Measurements from ENCODE around the gene LRRC23. TPM values are rescaled to one million over a fixed set of nuclear protein-coding genes. Genes with fewer than 3 reads are reported as not detected.
"Not testable (repeated sequence)": the region's sequence is repeated elsewhere in the genome, so short reads cannot be mapped to it uniquely, and the experiment has no call there.

Gene LRRC23
- polyA plus RNA-seq, 1 of the 3 experiments (the other 2 are of a cell fraction) = 11.9 TPM

DNA sequence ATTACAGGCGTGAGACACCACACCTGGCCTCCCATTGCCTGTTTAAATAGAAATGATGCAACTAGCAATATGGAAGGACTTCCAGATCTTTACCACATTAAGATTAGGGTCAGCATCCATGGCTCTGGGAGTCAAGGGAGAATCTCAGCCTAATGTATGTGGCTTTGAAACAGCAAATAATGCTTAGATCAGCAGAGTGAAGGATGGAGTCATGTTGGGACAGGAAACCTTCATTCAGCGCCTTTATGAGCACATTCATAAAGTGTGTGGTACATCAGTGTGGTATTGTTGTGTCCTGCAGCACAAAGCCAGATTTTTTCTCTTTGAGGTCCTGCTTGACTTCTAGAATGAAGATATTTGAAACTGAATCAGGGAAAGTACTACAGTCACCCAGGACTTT lies 16.3 kb upstream of the LRRC23 start:
- H3K36me3 ChIP-seq (replicated peaks in 1 of 2; ENCODE audit: control insufficient read depth in 1 of 2, insufficient read depth in 2 of 2, low read length in 1 of 2) = peaks cover 2 to 5% of the 10 kb centered on the region in 2 experiments
- ChIA-PET POLR2A (no interaction called here), CTCF (no interaction called here)
- no peaks in the 10 kb centered on the region for H3K27me3 ChIP-seq (ENCODE audit: insufficient read depth)
- H3K4me2 ChIP-seq = no peak overlapping the region
- H3K9me2 ChIP-seq = no peaks in the 10 kb centered on the region
- H3K9ac ChIP-seq = no peak overlapping the region
- H2AFZ ChIP-seq (ENCODE audit: low read depth) = no peak overlapping the region
- H3K4me3 ChIP-seq (ENCODE audit: low read depth in 2 of 2, low read length in 1 of 2) = 0 out of 4 replicates have a peak overlapping the region, but pooled peaks of 1 of the 2 experiments have one; percentile 12
- H3K9me3 ChIP-seq = no peaks in the 10 kb centered on the region
- no peaks in the 10 kb centered on the region for H4K20me1 ChIP-seq (ENCODE audit: insufficient read depth)
- H3K27ac ChIP-seq (ENCODE audit: low read depth in 2 of 2, low read length in 1 of 2) = no peak overlapping the region
- H3K79me2 ChIP-seq (ENCODE audit: insufficient read depth) = no peaks in the 10 kb centered on the region
- WGBS (ENCODE audit: low lambda C conversion rate) = 94% methylated on average over 2 of the region's 2 CpGs
- peaks cover 6 to 9% of the 10 kb centered on the region in 2 experiments; a peak in 3 of 4 replicates for H3K4me1 ChIP-seq (ENCODE audit: control insufficient read depth in 1 of 2, insufficient read depth in 2 of 2, low read depth in 1 of 2, low read length in 1 of 2)
- H3F3A ChIP-seq (replicated peaks; ENCODE audit: insufficient read depth) = peaks cover 16% of the 10 kb centered on the region
- no peak for TF ChIP-seq SMC3 (IDR thresholded peaks at IDR 0.05; ENCODE audit: low read depth, low read length)
- TF ChIP-seq JUND (IDR thresholded peaks at IDR 0.05) = no peak
- no peak for TF ChIP-seq ELF1 (IDR thresholded peaks at IDR 0.05)
- no peak for TF ChIP-seq MXI1 (IDR thresholded peaks at IDR 0.05; ENCODE audit: low read depth, low read length)
- TF ChIP-seq YY1 (IDR thresholded peaks at IDR 0.05; ENCODE audit: low read depth) = no peak
- TF ChIP-seq RCOR1 (IDR thresholded peaks at IDR 0.05; ENCODE audit: low read length) = no peak
- no peak for TF ChIP-seq RFX5 (IDR thresholded peaks at IDR 0.05; ENCODE audit: low read length)
- no peak for DNase-seq

- H4K20me1 ChIP-seq (ENCODE audit: insufficient read depth); H3K27ac ChIP-seq (ENCODE audit: low read depth in 2 of 2, low read length in 1 of 2); H3K4me1 ChIP-seq (ENCODE audit: control insufficient read depth in 1 of 2, insufficient read depth in 2 of 2, low read depth in 1 of 2, low read length in 1 of 2); CTCF ChIA-PET; H3K4me3 ChIP-seq (ENCODE audit: low read depth in 2 of 2, low read length in 1 of 2); H3K27me3 ChIP-seq (ENCODE audit: insufficient read depth); H3K9ac ChIP-seq; H3K9me2 ChIP-seq; DNase-seq; H3K79me2 ChIP-seq (ENCODE audit: insufficient read depth); H3K36me3 ChIP-seq (replicated peaks in 1 of 2; ENCODE audit: control insufficient read depth in 1 of 2, insufficient read depth in 2 of 2, low read length in 1 of 2); H3K4me2 ChIP-seq; H3K9me3 ChIP-seq; H2AFZ ChIP-seq (ENCODE audit: low read depth): not testable (repeated sequence)
- H3F3A ChIP-seq (replicated peaks; ENCODE audit: insufficient read depth) = peaks cover 16% of the 10 kb centered on the region
- POLR2A ChIA-PET = interaction anchor here (1.2 kb wide), 1 partner anchor 25 kb away, joined by 4 read pairs; the partner anchor contains the start of gene ENO2
- 93% methylated on average over 7 of the region's 7 CpGs for WGBS (ENCODE audit: low lambda C conversion rate)
These were observed 15.8 kb upstream of the LRRC23 start for GRCh38 chr12:6888794-6889193.

DNA sequence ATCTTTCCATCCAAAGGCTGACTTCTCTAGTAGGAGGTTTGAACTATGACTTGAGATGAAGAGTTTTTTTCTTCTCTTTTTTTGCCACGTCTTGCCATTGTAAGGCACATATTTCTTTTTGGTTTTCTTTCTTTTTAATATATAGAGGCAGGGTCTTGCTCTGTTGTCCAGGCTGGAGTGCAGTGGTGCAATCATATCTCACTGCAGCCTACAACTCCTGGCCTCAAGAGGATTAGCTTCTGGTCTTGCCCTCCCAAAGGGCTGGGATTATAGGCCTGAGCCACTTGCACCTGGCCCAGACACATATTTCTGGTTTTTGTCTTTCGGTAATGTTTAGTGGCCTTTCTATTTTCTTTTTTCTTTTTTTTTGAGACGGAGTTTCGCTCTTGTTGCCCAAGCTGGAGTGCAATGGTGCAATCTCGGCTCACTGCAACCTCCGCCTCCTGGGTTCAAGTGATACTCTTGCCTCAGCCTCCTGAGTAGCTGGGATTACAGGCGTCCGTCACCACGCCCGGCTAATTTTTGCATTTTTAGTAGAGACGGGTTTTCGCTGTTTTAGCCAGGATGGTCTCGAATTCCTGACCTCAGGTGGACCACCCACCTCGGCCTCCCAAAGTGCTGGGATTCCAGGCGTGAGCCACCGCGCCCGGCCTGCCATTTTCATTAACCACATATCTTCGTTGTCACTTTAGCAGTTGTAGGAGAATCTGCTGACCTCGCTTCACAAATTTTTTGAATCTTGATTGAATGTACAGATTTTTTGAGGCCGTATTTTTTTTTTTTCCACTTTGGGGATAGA lies 14.6 kb upstream of the LRRC23 start:
- not testable (repeated sequence) for H3K27me3 ChIP-seq (ENCODE audit: insufficient read depth); H3K9me3 ChIP-seq; H3K9me2 ChIP-seq; H4K20me1 ChIP-seq (ENCODE audit: insufficient read depth); H3K79me2 ChIP-seq (ENCODE audit: insufficient read depth); H3K4me3 ChIP-seq (ENCODE audit: low read depth in 2 of 2, low read length in 1 of 2); H3K4me1 ChIP-seq (ENCODE audit: control insufficient read depth in 1 of 2, insufficient read depth in 2 of 2, low read depth in 1 of 2, low read length in 1 of 2); DNase-seq; H3K36me3 ChIP-seq (replicated peaks in 1 of 2; ENCODE audit: control insufficient read depth in 1 of 2, insufficient read depth in 2 of 2, low read length in 1 of 2)
- H3F3A ChIP-seq (replicated peaks; ENCODE audit: insufficient read depth) = peaks cover 16% of the 10 kb centered on the region
- H2AFZ ChIP-seq (ENCODE audit: low read depth) = peak overlapping the region; percentile 95; the same call in 1 of the 2 replicates
- peak overlapping the region; percentile 69; the same call in 1 of the 2 replicates for H3K9ac ChIP-seq
- peak overlapping the region; percentile 75; the same call in 1 of the 2 replicates for H3K4me2 ChIP-seq
- 95% methylated on average over 21 of the region's 21 CpGs for WGBS (ENCODE audit: low lambda C conversion rate)
- POLR2A ChIA-PET = interaction anchor here (1.2 kb wide), 1 partner anchor 24 kb away, joined by 4 read pairs; the partner anchor contains the start of gene ENO2
- CTCF ChIA-PET = interaction anchor here (2.3 kb wide), 1 partner anchor 23 kb away, joined by 20 read pairs; the partner anchor contains the start of gene ENO2
- peak overlapping the region; percentile 89 to 96 for H3K27ac ChIP-seq (ENCODE audit: low read depth in 2 of 2, low read length in 1 of 2)
